Caki2 (cell line): Measurements from ENCODE around the gene FBXO31. TPM values are rescaled to one million over a fixed set of nuclear protein-coding genes. Genes with fewer than 3 reads are reported as not detected.

ENCODE experiments used
- DNase-seq: peaks from one replicate; pipeline ENCODE4 v3.0.0-alpha.2; 2015; ENCODE audit warnings: low read depth
- in situ Hi-C: cut with HindIII; loops from 2 replicates; pipeline ENCODE4 v1.10.0; 2016; ENCODE audit warnings: low sequenced_read_pairs, low pct_unique_long_range_greater_than_20kb, mixed read lengths
- total RNA-seq: library from RNA; depleted of rRNA; stranded (reverse); fragments of >200 nt; shearing (Covaris generic); gene quantifications from 2 replicates; pipeline ENCODE4 v1.2.3, GENCODE V29; 2014; ENCODE audit warnings: low replicate concordance

FBXO31 gene
- total RNA-seq, 1 experiment from 2014 or later: 8.5 TPM

- in situ Hi-C loops: no loop called here
- DNase-seq: no peak
Observed at GRCh38 chr16:87412371-87412995, 28.9 kb upstream of the FBXO31 start.

- no peak for DNase-seq
- in situ Hi-C loops: no loop called here
Observed at GRCh38 chr16:87411375-87412271, 28.0 kb upstream of the FBXO31 start.

- DNase-seq: no peak
- in situ Hi-C loops: no loop called here
Observed at GRCh38 chr16:87410968-87411367, 27.4 kb upstream of the FBXO31 start.

- in situ Hi-C loops: no loop called here
Observed at GRCh38 chr16:87410530-87410929, 27.0 kb upstream of the FBXO31 start.

GRCh38 chr16:87409781-87410180 is 26.2 kb upstream of the FBXO31 start:
- in situ Hi-C loops: no loop called here

More at GRCh38 chr16:87410530-87410929, 27.0 kb upstream of the FBXO31 start:
- DNase-seq: no peak

GRCh38 chr16:87409153-87409552 is 25.6 kb upstream of the FBXO31 start:
- DNase-seq: no peak
- in situ Hi-C loops: no loop called here

More at GRCh38 chr16:87409781-87410180, 26.2 kb upstream of the FBXO31 start:
- DNase-seq: no peak

- in situ Hi-C loops: no loop called here
- peak; percentile 97 for DNase-seq
Observed at GRCh38 chr16:87407511-87408112, 24.0 kb upstream of the FBXO31 start.

- no peak for DNase-seq
- in situ Hi-C loops: no loop called here
Observed at GRCh38 chr16:87406495-87407088, 23.0 kb upstream of the FBXO31 start.

- DNase-seq: no peak
- in situ Hi-C loops: no loop called here
Observed at GRCh38 chr16:87404764-87405625, 21.4 kb upstream of the FBXO31 start.

- in situ Hi-C loops: no loop called here
Observed at GRCh38 chr16:87395181-87395842, 11.7 kb upstream of the FBXO31 start.

GRCh38 chr16:87393680-87394055 is 10.1 kb upstream of the FBXO31 start:
- DNase-seq: no peak
- in situ Hi-C loops: no loop called here

More at GRCh38 chr16:87395181-87395842, 11.7 kb upstream of the FBXO31 start:
- DNase-seq: no peak

- DNase-seq: peak; percentile 53
- in situ Hi-C loops: no loop called here
Observed at GRCh38 chr16:87392821-87393679, 9.5 kb upstream of the FBXO31 start.

- in situ Hi-C loops: no loop called here
- DNase-seq: peak; percentile 98
Observed at GRCh38 chr16:87391950-87392820, 8.6 kb upstream of the FBXO31 start, which contains the start of gene MAP1LC3B. TSS of gene MAP1LC3B (plus strand) at chr16:87392336. CDS start at chr16:87392428, 92 bp downstream.

GRCh38 chr16:87391324-87391949 is 7.9 kb upstream of the FBXO31 start:
- no peak for DNase-seq
- in situ Hi-C loops: no loop called here

GRCh38 chr16:87390641-87391323 is 7.2 kb upstream of the FBXO31 start:
- no peak for DNase-seq
- in situ Hi-C loops: no loop called here
